Panc1 (cell line): ENCODE measurements around the gene DBF4B. TPM values are rescaled to one million over a fixed set of nuclear protein-coding genes. Genes with fewer than 3 reads are reported as not detected.
A peak's percentile ranks its signal among the peaks of the same experiment; 100 is the strongest.
"Not testable (repeated sequence)": the region's sequence is repeated elsewhere in the genome, so short reads cannot be mapped to it uniquely, and the experiment has no call there.

ENCODE experiments used
- ATAC-seq: fragments of 200-7000 bp; cut with Tn5 transposase; 2 replicates; pipeline ENCODE4 v1.9.1; 2020; ENCODE audit warnings: mild to moderate bottlenecking, moderate library complexity
- BruUV-seq: library from RNA; stranded (reverse); fragments of 400-500 nt; replicated peaks from 2 replicates; lab custom pipeline; 2021; lab: Mats Ljungman, UMichigan
- CTCF ChIA-PET: fragments of 300-600 bp; sonication (Branson Sonifier 250); formaldehyde crosslinking; loops from one replicate; lab custom pipeline; 2022; ENCODE audit warnings: antibody characterized with exemption; lab: Charles Lee
- POLR2A ChIA-PET: fragments of 300-600 bp; sonication (Branson Sonifier 250); formaldehyde crosslinking; loops from one replicate; lab custom pipeline; 2022; ENCODE audit warnings: antibody characterized with exemption; lab: Charles Lee
- DNase-seq: peaks from one replicate; pipeline ENCODE4 v3.0.0-alpha.2; 2010; ENCODE audit warnings: low read depth, low spot score
- H3K27ac ChIP-seq: 2 replicates; pipeline ENCODE4 v1.5.1; 2011; ENCODE audit warnings: mild to moderate bottlenecking, low read length, inconsistent platforms
- H3K27me3 ChIP-seq: fragments of 200-500 bp; sonication (Bioruptor generic); 2 replicates; pipeline ENCODE4 v1.6.0; 2014; ENCODE audit warnings: low read length, inconsistent platforms; ENCODE audit not compliant: control insufficient read depth, insufficient read depth
- H3K36me3 ChIP-seq: fragments of 200-500 bp; sonication (Bioruptor generic); 2 replicates; pipeline ENCODE4 v1.5.1; 2014; ENCODE audit warnings: inconsistent platforms, mild to moderate bottlenecking, low read length, moderate library complexity; ENCODE audit not compliant: control insufficient read depth, insufficient read depth
- H3K4me1 ChIP-seq: 2 replicates; pipeline ENCODE4 v1.5.1; 2011; ENCODE audit warnings: inconsistent platforms, mild to moderate bottlenecking, low read length, moderate library complexity; ENCODE audit not compliant: control insufficient read depth, insufficient read depth
- H3K4me3 ChIP-seq, 2 experiments: 2 replicates each; pipeline ENCODE4 v1.5.1; 2011 to 2012; ENCODE audit warnings: low read depth in 2 of 2, low read length in 2 of 2, mild to moderate bottlenecking in 2 of 2, inconsistent platforms in 1 of 2, moderate library complexity in 1 of 2
- H3K9me3 ChIP-seq: fragments of 200-500 bp; sonication (Bioruptor generic); 2 replicates; pipeline ENCODE4 v1.5.1; 2014; ENCODE audit warnings: low read depth, mild to moderate bottlenecking, inconsistent platforms, low read length, moderate library complexity; ENCODE audit not compliant: control insufficient read depth, insufficient read depth
- POLR2AphosphoS5 ChIP-seq: IDR thresholded peaks from 2 replicates; pipeline ENCODE4 v1.6.1; 2012; ENCODE audit warnings: mild to moderate bottlenecking, low read depth, low read length, moderate library complexity
- SIN3A ChIP-seq: IDR thresholded peaks from 2 replicates; pipeline ENCODE4 v1.6.1; 2012; ENCODE audit warnings: low read depth, mild to moderate bottlenecking, low read length, moderate library complexity, borderline replicate concordance; ENCODE audit not compliant: insufficient read depth
- TCF7L2 ChIP-seq: IDR thresholded peaks from 2 replicates; pipeline ENCODE4 v1.6.1; 2011; ENCODE audit warnings: mild to moderate bottlenecking, low read depth, low read length, inconsistent platforms
- in situ Hi-C: cut with HindIII; loops from 2 replicates; pipeline ENCODE4 v1.10.0; 2016; ENCODE audit warnings: low sequenced_read_pairs, low pct_unique_long_range_greater_than_20kb
- intact Hi-C: fragments of 100-400 bp; cut with micrococcal nuclease; formaldehyde crosslinking; loops from one replicate; pipeline ENCODE4 v1.10.0; 2022; ENCODE audit not compliant: unreplicated experiment
- total RNA-seq: library from RNA; stranded (reverse); gene quantifications from one replicate; pipeline ENCODE4 v1.2.1, GENCODE V29; 2021; ENCODE audit not compliant: unreplicated experiment
- TF ChIP-seq, protein P1 (sequence below), 2 experiments: IDR thresholded peaks; 2 replicates each; pipeline ENCODE4 v1.6.1; 2011 to 2012; ENCODE audit warnings: low read depth in 2 of 2, control low read depth in 1 of 2, low read length in 1 of 2, mild to moderate bottlenecking in 1 of 2, moderate library complexity in 1 of 2; ENCODE audit not compliant: insufficient read depth in 1 of 2
- TF ChIP-seq, protein P2 (sequence below): fragments of 450-650 bp; IDR thresholded peaks from 2 replicates; pipeline ENCODE4 v1.5.1; 2017; ENCODE audit warnings: mild to moderate bottlenecking

DBF4B gene
- total RNA-seq, 1 experiment from 2014 or later, result 24.0 TPM

DNA sequence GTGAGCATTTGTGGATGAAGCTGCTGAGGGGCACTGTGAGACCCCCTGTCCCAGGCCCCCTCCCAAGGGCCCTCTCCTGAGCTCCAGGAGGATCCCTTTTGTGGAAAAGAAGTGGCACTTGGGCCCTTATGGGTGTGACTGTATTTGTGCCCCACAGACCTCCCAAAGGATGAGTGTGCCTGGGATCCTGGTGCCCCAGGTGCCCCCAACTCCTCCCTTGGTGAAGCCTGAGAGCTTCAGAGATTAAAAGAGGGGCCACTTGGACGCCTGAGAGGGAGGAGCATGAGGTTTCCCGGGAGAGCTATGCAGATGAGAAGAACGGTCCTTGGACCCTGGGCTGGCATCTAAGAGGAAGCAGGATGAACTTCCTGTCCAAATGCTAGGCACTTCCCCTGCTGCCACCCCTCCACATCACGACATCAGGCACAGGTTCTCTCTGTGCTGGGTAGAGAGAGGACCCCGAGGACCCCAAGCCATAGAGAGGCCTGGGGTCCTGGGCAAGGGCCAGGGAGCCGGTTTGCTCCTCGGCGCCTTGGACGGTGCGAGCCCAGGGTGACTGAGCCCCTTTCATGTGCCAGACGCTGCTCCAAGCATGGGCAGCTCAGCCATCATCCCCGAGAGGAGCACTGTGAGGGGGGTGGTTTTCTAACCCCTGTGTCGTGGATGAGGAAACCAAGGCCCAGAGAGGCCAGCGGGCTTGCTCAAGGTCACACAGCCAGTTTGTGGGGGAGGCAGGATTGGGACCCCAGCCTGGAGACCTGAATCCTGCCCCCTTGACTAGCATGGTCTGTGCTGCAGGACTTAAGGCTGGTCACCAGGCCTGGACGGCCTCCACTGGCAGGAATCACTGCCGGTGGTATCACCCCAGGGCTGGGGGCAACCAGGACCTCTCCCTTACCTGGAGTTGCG lies 44.7 kb downstream of the DBF4B start:
- Histone ChIP-seq H3K4me1 (no peaks in the 10 kb centered on the region), H3K27me3 (no peaks in the 10 kb centered on the region), H3K27ac (no peak overlapping the region), H3K36me3 (no peaks in the 10 kb centered on the region), H3K9me3 (no peaks in the 10 kb centered on the region), H3K4me3 (no peak overlapping the region)
- ChIA-PET POLR2A (no interaction called here), CTCF (interaction anchor here (1.0 kb wide), 1 partner anchor 11 kb away, joined by 3 read pairs; no protein-coding TSS in a partner anchor)
- BruUV-seq, result no TSS peak
- no peak for ATAC-seq
- intact Hi-C loops (no loop called here), in situ Hi-C loops (no loop called here)
- TF ChIP-seq SIN3A, result no peak
- no peak for TF ChIP-seq POLR2AphosphoS5
- TF ChIP-seq, protein P1, sequence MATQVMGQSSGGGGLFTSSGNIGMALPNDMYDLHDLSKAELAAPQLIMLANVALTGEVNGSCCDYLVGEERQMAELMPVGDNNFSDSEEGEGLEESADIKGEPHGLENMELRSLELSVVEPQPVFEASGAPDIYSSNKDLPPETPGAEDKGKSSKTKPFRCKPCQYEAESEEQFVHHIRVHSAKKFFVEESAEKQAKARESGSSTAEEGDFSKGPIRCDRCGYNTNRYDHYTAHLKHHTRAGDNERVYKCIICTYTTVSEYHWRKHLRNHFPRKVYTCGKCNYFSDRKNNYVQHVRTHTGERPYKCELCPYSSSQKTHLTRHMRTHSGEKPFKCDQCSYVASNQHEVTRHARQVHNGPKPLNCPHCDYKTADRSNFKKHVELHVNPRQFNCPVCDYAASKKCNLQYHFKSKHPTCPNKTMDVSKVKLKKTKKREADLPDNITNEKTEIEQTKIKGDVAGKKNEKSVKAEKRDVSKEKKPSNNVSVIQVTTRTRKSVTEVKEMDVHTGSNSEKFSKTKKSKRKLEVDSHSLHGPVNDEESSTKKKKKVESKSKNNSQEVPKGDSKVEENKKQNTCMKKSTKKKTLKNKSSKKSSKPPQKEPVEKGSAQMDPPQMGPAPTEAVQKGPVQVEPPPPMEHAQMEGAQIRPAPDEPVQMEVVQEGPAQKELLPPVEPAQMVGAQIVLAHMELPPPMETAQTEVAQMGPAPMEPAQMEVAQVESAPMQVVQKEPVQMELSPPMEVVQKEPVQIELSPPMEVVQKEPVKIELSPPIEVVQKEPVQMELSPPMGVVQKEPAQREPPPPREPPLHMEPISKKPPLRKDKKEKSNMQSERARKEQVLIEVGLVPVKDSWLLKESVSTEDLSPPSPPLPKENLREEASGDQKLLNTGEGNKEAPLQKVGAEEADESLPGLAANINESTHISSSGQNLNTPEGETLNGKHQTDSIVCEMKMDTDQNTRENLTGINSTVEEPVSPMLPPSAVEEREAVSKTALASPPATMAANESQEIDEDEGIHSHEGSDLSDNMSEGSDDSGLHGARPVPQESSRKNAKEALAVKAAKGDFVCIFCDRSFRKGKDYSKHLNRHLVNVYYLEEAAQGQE (IDR thresholded peaks at IDR 0.05; ENCODE audit: insufficient read depth in 1 of 2, low read depth in 2 of 2, low read length in 1 of 2), result no peak
- no peak for TF ChIP-seq TCF7L2
- TF ChIP-seq, protein P2, sequence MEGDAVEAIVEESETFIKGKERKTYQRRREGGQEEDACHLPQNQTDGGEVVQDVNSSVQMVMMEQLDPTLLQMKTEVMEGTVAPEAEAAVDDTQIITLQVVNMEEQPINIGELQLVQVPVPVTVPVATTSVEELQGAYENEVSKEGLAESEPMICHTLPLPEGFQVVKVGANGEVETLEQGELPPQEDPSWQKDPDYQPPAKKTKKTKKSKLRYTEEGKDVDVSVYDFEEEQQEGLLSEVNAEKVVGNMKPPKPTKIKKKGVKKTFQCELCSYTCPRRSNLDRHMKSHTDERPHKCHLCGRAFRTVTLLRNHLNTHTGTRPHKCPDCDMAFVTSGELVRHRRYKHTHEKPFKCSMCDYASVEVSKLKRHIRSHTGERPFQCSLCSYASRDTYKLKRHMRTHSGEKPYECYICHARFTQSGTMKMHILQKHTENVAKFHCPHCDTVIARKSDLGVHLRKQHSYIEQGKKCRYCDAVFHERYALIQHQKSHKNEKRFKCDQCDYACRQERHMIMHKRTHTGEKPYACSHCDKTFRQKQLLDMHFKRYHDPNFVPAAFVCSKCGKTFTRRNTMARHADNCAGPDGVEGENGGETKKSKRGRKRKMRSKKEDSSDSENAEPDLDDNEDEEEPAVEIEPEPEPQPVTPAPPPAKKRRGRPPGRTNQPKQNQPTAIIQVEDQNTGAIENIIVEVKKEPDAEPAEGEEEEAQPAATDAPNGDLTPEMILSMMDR, result no peak
- DNase-seq, result no peak

GRCh38 chr17:44754276-44754675 lies 45.8 kb downstream of the DBF4B start:
- POLR2A ChIA-PET, result interaction anchor here (0.6 kb wide), 1 partner anchor 292 kb away, joined by 7 read pairs; no protein-coding TSS in a partner anchor
- Histone ChIP-seq H3K36me3 (no peaks in the 10 kb centered on the region; the same call in 1 of the 2 replicates), H3K27me3 (no peaks in the 10 kb centered on the region), H3K9me3 (no peaks in the 10 kb centered on the region), H3K27ac (no peak overlapping the region), H3K4me1 (no peaks in the 10 kb centered on the region), H3K4me3 (no peak overlapping the region)
- BruUV-seq, result no TSS peak
- DNase-seq (no peak), ATAC-seq (peak; percentile 32; the same call in 1 of the 2 replicates)
- in situ Hi-C loops, result no loop called here
- CTCF ChIA-PET, result no interaction called here
- TF ChIP-seq TCF7L2, result no peak
- intact Hi-C loops, result no loop called here

GRCh38 chr17:44755180-44755579 lies 46.7 kb downstream of the DBF4B start:
- in situ Hi-C loops, H3K36me3 ChIP-seq, H3K4me1 ChIP-seq, DNase-seq, H3K27ac ChIP-seq, H3K27me3 ChIP-seq, H3K9me3 ChIP-seq, H3K4me3 ChIP-seq, BruUV-seq, ATAC-seq, intact Hi-C loops: not testable (repeated sequence)
- POLR2A ChIA-PET, result interaction anchor here (0.6 kb wide), 3 partner anchors 24 to 291 kb away, joined by 4 to 7 read pairs (median 4); no protein-coding TSS in a partner anchor
- CTCF ChIA-PET, result interaction anchor here (0.6 kb wide), 2 partner anchors 26 to 164 kb away, joined by 3 to 6 read pairs; no protein-coding TSS in a partner anchor
